ENCODE measurements around the gene NEU1.
A peak's percentile ranks its signal among the peaks of the same experiment; 100 is the strongest.
"Not testable (repeated sequence)": the region's sequence is repeated elsewhere in the genome, so short reads cannot be mapped to it uniquely, and the experiment has no call there.

Gene NEU1

DNA sequence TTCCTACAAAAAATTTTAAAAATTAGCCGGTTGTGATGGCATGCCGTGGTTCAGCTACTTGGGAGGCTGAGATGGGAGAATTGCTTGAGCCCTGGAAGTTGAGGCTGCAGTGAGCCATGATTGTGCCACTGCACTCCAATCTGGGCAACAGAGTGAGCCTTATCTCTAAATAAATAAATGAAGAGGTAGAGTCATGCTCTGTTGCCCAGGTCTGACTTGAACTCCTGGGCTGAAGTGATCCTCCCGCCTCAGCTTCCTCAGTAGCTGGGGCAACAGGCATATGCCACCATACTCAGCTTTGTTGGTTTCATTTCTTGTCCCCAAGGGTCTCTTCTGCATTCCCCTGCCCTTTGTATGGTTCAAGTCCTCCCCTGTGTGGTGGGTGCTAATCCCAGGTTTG lies 18.1 kb downstream of the NEU1 start:
- no peak for DNase-seq (ENCODE audit: low read depth in 1 of 2, low spot score in 1 of 2)

- DNase-seq (ENCODE audit: low read depth in 1 of 2, low spot score in 1 of 2): no peak
Measured at GRCh38 chr6:31842053-31842452, 20.6 kb downstream of the NEU1 start.

GRCh38 chr6:31839779-31840126 lies 22.9 kb downstream of the NEU1 start:
- not testable (repeated sequence) for DNase-seq (ENCODE audit: low read depth in 1 of 2, low spot score in 1 of 2)

GRCh38 chr6:31838968-31839367 lies 23.7 kb downstream of the NEU1 start:
- DNase-seq (ENCODE audit: low read depth in 1 of 2, low spot score in 1 of 2): no peak

DNA sequence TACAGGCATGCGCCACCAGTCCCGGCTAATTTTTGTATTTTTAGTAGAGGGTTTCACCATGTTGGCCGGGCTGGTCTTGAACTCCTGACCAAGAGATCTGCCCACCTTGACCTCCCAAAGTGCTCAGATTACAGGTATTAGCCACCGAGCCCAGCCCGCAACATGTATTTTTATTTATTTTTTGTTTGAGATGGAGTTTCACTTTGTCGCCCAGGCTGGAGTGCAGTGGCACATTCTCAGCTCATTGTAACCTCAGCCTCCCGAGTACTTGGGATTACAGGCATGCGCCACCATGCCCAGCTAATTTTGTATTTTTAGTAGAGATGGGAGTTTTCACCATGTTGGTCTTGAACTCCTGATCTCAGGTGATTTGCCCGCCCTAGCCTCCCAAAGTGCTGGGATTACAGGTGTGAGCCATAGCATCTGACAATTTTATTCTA lies 24.5 kb downstream of the NEU1 start:
- DNase-seq (ENCODE audit: low read depth in 1 of 2, low spot score in 1 of 2): not testable (repeated sequence)

DNA sequence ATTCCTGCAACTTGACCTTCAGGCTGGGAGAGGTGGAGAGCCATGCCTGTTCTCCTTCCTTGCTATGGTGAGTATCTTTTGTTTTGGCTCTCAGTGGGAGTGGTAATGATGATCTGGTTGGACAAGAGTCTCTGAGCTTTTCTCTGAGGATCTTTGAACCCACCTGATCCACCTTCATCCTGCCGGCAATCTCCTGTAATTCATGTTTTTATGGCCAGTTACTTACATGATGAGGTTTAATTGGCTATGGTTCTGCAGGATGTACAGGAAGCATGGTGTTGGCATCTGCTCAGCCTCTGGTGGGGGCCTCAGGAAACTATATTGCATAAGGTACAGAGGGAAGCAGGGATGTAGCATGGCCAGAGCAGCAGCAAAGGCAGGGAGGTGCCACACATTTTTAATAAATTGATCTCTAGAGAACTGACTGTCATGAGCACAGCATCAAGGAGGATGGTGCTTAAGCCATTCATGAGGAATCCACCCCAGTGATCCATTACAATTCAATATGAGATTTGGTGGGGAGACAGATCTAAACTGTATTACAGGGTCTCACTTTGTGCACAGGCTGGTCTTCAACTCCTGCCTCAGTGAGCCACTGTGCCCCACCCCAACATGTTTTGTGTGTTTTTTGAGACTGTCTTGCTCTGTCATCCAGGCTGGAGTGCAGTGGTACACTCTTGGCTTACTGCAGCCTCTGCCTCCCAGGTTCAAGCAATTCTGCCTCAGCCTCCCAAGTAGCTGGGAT lies 25.1 kb downstream of the NEU1 start:
- DNase-seq (ENCODE audit: low read depth in 1 of 2, low spot score in 1 of 2): no peak

DNA sequence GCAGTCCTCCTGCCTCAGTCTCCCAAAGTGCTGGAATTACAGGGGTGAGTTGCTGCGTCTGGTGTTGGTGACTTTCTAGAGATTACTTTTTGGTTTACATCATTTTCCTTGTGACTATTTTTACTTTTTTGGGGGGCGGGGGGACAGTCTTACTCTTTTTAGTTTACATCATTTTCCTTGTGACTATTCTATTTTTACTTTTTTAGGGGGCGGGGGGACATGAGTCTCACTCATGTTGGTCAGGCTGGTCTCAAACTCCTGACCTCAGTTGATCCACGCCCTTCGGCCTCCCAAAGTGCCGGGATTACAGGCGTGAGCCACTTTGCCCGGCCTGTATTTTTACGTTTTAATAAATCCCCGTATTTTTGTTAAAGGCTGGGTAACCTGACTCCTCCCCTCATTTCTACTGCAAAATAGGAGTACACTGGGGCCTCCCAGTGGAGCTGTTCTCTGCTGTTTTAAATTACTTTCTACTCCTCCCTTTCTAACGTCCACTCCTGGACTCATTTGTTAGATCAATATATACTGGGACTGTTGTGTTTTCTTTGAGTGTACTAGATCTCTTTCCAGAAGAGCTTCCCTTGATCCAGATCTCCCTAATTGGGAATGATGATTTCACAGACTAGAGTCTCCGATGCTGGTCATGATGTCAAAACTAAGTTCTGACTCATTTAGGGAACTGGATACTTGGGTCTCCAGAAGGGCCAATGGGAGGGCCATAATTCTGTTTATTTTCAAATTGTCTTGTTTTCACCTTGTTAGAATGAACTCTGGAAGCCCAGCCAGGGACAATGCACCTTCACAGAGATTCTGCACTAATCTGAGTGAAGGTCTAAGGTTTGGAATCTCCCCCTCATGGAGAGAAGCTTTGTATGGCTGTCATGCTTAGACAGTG lies 25.9 kb downstream of the NEU1 start:
- DNase-seq (ENCODE audit: low read depth in 1 of 2, low spot score in 1 of 2): no peak

GRCh38 chr6:31836047-31836473 lies 26.6 kb downstream of the NEU1 start:
- no peak for DNase-seq (ENCODE audit: low read depth in 1 of 2, low spot score in 1 of 2)

DNA sequence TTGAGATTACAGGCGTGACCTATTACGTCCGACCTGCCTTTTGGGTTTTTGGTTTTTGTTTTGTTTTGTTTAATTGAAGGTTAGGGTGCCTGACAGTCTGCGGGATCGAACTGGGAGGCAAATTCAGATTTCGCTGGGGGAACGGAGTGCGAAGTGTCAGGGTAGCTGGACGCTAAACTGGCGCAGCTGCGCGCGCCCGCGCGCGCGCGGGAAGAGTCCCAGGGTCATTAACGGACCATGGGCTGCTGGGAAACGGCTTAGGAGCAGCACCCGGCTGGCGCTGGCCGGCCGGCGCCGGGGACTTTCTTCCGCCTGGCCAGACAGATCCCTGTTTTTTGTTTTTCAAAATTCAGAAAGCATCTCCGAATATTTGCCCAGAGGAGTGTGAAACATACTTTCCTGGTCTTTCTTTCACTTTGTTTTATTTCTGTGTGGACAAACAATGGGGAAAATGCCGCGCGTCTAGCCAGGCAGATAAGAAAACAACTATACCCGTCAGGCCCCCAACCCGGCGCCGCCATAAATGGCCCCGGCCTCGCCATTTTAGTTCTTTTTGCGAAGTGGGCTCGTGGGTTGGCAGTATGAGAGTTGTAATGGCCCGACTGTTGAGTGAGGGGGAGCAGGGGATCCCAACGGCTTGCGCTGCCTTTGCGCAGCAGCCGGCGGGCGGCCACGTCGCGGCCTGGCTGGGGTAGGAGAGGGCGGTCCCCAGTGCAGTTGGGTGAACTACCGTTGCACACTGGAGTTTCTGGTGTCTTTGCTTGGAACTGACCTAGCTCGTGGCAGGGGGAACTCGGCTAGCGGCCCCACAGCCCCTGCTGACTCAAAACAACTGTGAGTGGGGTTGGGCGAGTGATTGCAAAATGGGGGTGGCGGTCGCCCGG lies 28.0 kb downstream of the NEU1 start:
- peak; percentile 71 to 73 for DNase-seq (ENCODE audit: low read depth in 1 of 2, low spot score in 1 of 2)

DNA sequence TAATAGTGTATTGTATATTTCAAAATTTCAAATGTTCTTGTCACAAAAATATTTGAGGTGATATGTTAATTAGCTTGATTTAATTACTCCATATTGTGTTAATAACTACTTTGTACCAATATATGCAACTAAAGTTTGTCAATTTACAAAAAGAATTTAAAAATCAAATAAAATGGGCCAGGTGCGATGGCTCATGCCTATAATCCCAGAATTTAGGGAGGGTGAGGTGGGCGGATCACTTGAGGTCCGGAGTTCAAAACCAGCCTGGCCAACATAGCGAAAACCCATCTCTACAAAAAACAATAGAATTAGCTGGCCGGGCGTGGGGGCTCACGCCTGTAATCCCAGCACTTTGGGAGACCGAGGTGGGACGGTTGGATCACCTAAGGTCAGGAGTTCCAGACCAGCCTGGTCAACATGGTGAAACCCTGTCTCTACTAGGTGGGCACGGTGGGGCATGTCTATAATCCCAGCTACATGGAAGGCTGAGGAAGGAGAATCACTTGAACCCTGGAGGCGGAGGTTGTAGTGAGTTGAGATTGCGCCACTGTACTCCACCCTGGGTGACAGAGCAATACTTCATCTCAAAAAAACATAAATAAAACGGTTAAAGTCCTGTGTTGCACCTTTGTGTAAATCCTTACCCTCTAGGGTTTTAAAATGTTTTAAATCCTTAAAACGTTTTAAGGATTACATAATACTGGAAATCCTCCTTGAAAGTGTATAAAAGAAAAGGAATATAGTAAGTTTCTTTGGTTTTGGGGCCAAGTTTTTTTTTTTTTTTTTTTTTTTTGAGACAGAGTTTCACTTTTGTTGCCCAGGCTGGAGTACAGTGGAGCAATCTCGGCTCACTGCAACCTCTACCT lies 31.0 kb downstream of the NEU1 start:
- no peak for DNase-seq (ENCODE audit: low read depth in 1 of 2, low spot score in 1 of 2)

DNA sequence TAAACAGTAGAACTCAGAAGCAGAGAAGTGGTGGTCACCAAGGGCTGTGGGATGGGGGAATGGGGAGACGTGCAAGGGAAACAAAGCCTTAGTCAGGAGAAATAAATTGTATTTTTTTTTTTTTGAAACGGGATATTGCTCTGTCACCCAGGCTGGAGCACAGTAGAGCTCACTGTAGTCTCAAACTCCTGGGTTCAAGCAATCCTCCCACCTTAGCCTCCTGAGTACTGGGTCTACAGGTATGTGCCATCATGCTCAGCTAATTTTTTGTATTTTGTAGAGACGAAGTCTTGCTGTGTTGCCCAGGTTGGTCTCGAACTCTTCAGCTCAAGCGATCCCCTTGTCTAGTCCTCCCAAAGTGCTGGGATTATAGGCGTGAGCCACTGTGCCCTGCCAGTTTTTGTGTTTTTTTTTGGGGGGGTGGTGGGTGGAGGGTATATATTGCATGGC lies 31.7 kb downstream of the NEU1 start:
- no peak for DNase-seq (ENCODE audit: low read depth in 1 of 2, low spot score in 1 of 2)

- DNase-seq (ENCODE audit: low read depth in 1 of 2, low spot score in 1 of 2): no peak
Measured at GRCh38 chr6:31829633-31830283, 32.9 kb downstream of the NEU1 start.

DNA sequence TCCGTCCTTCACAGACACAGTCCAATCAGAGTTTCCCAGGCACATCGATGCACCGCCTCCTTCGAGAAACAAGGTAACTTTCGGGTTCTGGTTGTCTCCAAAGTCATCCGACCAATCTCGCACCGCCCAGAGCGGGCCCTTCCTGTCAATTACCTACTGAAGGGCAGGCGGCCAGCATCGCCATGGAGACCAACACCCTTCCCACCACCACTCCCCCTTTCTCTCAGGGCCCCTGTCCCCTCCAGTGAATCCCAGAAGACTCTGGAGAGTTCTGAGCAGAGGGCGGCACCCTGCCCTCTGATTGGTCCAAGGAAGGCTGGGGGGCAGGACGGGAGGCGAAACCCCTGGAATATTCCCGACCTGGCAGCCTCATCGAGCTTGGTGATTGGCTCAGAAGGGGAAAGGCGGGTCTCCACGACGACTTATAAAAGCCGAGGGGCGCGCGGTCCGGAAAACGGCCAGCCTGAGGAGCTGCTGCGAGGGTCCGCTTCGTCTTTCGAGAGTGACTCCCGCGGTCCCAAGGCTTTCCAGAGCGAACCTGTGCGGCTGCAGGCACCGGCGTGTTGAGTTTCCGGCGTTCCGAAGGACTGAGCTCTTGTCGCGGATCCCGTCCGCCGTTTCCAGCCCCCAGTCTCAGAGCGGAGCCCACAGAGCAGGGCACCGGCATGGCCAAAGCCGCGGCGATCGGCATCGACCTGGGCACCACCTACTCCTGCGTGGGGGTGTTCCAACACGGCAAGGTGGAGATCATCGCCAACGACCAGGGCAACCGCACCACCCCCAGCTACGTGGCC lies 35.1 kb downstream of the NEU1 start, which contains the start of gene HSPA1B:
HSPA1B (plus strand) TSS at position 453 of the 794 bp plus-strand sequence; CDS start at position 666, 213 bp downstream.
- peak; percentile 66 to 83 for DNase-seq (ENCODE audit: low read depth in 1 of 2, low spot score in 1 of 2)

DNA sequence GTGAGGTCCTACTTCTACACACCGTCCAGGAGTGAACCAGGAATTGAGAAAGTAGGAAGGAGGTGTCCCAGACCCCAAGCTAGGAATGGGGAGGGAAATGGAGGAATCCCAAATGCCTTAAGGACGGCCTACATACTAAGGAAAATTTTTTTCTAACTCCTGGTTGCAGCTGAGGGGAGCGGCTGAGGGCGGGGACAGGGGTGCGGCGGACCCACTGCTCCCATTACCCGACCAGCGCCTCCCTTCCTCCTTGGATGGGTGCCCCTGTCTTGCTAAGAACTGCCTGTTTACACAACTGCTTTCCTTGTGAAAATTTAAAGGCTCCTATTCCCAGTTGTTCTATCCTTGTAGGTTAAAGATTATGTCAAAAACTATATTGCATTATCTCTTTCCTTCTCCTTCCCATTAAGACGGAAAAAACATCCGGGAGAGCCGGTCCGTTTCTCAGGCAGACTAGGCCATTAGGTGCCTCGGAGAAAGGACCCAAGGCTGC lies 35.8 kb downstream of the NEU1 start:
- no peak for DNase-seq (ENCODE audit: low read depth in 1 of 2, low spot score in 1 of 2)

DNA sequence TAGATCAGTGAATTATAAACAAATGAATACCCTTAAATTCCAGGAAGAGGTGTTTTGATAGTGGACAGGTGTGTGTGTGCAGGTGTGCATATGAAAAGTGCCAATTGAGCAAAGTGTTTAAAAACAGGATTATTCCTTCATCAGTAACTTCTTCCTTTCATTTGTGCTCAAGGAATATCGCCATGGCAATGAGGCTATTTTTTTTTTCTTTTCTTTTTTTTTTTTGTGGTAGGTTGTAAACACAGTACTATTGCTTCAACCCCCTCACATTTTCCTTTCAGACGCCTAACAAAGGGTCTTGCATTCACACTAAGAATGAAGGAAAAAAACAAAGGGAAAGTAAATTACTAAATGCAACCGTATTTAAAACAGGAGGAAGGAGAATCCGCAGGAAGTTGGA lies 37.1 kb downstream of the NEU1 start:
- DNase-seq (ENCODE audit: low read depth in 1 of 2, low spot score in 1 of 2): no peak

GRCh38 chr6:31823592-31824196 lies 38.9 kb downstream of the NEU1 start:
- DNase-seq (ENCODE audit: low read depth in 1 of 2, low spot score in 1 of 2): not testable (repeated sequence)

DNA sequence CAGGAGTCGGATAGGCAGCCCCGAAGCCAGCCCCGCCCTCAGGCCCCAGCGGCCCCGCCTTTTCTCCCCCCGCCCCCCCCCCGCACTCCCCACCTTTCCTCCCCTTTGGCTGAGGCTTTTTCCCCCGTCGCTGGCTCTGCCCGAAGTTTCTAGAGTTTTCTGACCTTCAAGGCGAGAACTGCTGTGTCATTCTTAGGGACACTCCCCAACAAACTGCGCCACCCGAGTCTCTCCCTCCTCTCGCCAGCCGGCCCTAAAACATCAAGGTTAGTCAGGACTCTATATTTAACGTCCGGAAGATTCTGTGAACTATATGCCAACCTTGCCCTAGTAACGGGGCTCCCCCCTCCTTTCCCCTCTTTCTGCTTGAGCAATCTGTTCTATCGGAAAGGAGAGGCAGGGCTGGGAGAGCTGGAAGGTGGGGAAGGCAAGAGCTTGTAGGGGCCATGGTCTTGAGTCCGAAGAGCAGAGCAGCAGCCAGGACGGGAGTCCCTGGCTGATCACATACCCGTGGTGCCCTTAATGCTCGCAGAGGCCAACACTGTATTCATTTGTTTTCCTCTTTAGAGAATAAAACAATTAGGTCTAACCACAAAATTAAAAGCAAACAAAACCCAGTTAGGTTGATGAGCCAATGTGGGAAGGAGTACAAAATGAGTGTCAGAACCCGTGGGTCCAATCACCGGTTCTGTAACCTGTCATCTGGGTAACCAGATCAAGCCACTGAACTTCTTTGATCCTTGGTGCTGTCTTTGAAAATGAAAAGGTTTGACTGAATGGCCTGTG lies 40.4 kb downstream of the NEU1 start:
- no peak for DNase-seq (ENCODE audit: low read depth in 1 of 2, low spot score in 1 of 2)
